ENCODE measurements around the gene FRMD1. TPM values are rescaled to one million over a fixed set of nuclear protein-coding genes. Genes with fewer than 3 reads are reported as not detected.

FRMD1 gene
- total and polyA plus RNA-seq, 2 donors = 0.03 to 0.21 TPM

- WGBS = 91% methylated on average over 9 of the region's 9 CpGs
- no peak overlapping the region for H3K27ac ChIP-seq (ENCODE audit: low read depth)
- H3K4me3 ChIP-seq (ENCODE audit: low read depth, low read length) = no peak overlapping the region
- H3K4me1 ChIP-seq (ENCODE audit: insufficient read depth) = no peaks in the 10 kb centered on the region
- H3K36me3 ChIP-seq (ENCODE audit: insufficient read depth) = no peaks in the 10 kb centered on the region
- no peak for DNase-seq (ENCODE audit: extremely low spot score)
Observed at GRCh38 chr6:168071620-168072019, 7.4 kb downstream of the FRMD1 start.

- 90% methylated on average over 7 of the region's 7 CpGs for WGBS
- Histone ChIP-seq H3K36me3 (ENCODE audit: insufficient read depth) (no peaks in the 10 kb centered on the region), H3K4me3 (ENCODE audit: low read depth, low read length) (no peak overlapping the region), H3K4me1 (ENCODE audit: insufficient read depth) (no peaks in the 10 kb centered on the region), H3K27ac (ENCODE audit: low read depth) (no peak overlapping the region)
- no peak for DNase-seq (ENCODE audit: extremely low spot score)
Observed at GRCh38 chr6:168070804-168071203, 8.2 kb downstream of the FRMD1 start.

- H3K27ac ChIP-seq (ENCODE audit: low read depth) = no peak overlapping the region
- no peak overlapping the region for H3K4me3 ChIP-seq (ENCODE audit: low read depth, low read length)
- WGBS = 91% methylated on average over 24 of the region's 24 CpGs
- DNase-seq (ENCODE audit: extremely low spot score) = no peak
- no peaks in the 10 kb centered on the region for H3K36me3 ChIP-seq (ENCODE audit: insufficient read depth)
- no peaks in the 10 kb centered on the region for H3K4me1 ChIP-seq (ENCODE audit: insufficient read depth)
Observed at GRCh38 chr6:168067081-168067759, 11.8 kb downstream of the FRMD1 start.

GRCh38 chr6:168064226-168064807 is 14.7 kb downstream of the FRMD1 start:
- WGBS = 94% methylated on average over 11 of the region's 11 CpGs
- Histone ChIP-seq H3K4me3 (ENCODE audit: low read depth, low read length) (no peak overlapping the region), H3K36me3 (ENCODE audit: insufficient read depth) (no peaks in the 10 kb centered on the region), H3K27ac (ENCODE audit: low read depth) (no peak overlapping the region), H3K4me1 (ENCODE audit: insufficient read depth) (no peaks in the 10 kb centered on the region)
- no peak for DNase-seq (ENCODE audit: extremely low spot score)

GRCh38 chr6:168063431-168063830 is 15.6 kb downstream of the FRMD1 start:
- DNase-seq (ENCODE audit: extremely low spot score) = no peak
- H3K27ac ChIP-seq (ENCODE audit: low read depth) = no peak overlapping the region
- H3K36me3 ChIP-seq (ENCODE audit: insufficient read depth) = no peaks in the 10 kb centered on the region
- WGBS = 96% methylated on average over 13 of the region's 13 CpGs
- H3K4me3 ChIP-seq (ENCODE audit: low read depth, low read length) = no peak overlapping the region
- no peaks in the 10 kb centered on the region for H3K4me1 ChIP-seq (ENCODE audit: insufficient read depth)

GRCh38 chr6:168062346-168063289 is 16.4 kb downstream of the FRMD1 start:
- Histone ChIP-seq H3K27ac (ENCODE audit: low read depth) (no peak overlapping the region), H3K36me3 (ENCODE audit: insufficient read depth) (no peaks in the 10 kb centered on the region), H3K4me1 (ENCODE audit: insufficient read depth) (no peaks in the 10 kb centered on the region), H3K4me3 (ENCODE audit: low read depth, low read length) (no peak overlapping the region)
- 90% methylated on average over 31 of the region's 31 CpGs for WGBS
- no peak for DNase-seq (ENCODE audit: extremely low spot score)

- no peak for DNase-seq (ENCODE audit: extremely low spot score)
- H3K27ac ChIP-seq (ENCODE audit: low read depth) = no peak overlapping the region
- H3K4me1 ChIP-seq (ENCODE audit: insufficient read depth) = no peaks in the 10 kb centered on the region
- H3K36me3 ChIP-seq (ENCODE audit: insufficient read depth) = no peaks in the 10 kb centered on the region
- WGBS = 91% methylated on average over 29 of the region's 29 CpGs
- H3K4me3 ChIP-seq (ENCODE audit: low read depth, low read length) = no peak overlapping the region
Observed at GRCh38 chr6:168061269-168062210, 17.5 kb downstream of the FRMD1 start.

- DNase-seq (ENCODE audit: extremely low spot score) = no peak
- 56% methylated on average over 12 of the region's 12 CpGs for WGBS
- no peaks in the 10 kb centered on the region for H3K4me1 ChIP-seq (ENCODE audit: insufficient read depth)
- no peaks in the 10 kb centered on the region for H3K36me3 ChIP-seq (ENCODE audit: insufficient read depth)
- no peak overlapping the region for H3K4me3 ChIP-seq (ENCODE audit: low read depth, low read length)
- no peak overlapping the region for H3K27ac ChIP-seq (ENCODE audit: low read depth)
Observed at GRCh38 chr6:168060521-168060931, 18.5 kb downstream of the FRMD1 start.

GRCh38 chr6:168058691-168059551 is 20.1 kb downstream of the FRMD1 start:
- 93% methylated on average over 30 of the region's 30 CpGs for WGBS
- Histone ChIP-seq H3K36me3 (ENCODE audit: insufficient read depth) (no peaks in the 10 kb centered on the region), H3K27ac (ENCODE audit: low read depth) (no peak overlapping the region), H3K4me1 (ENCODE audit: insufficient read depth) (no peaks in the 10 kb centered on the region), H3K4me3 (ENCODE audit: low read depth, low read length) (no peak overlapping the region)
- no peak for DNase-seq (ENCODE audit: extremely low spot score)

GRCh38 chr6:168057836-168058235 is 21.2 kb downstream of the FRMD1 start:
- no peak for DNase-seq (ENCODE audit: extremely low spot score)
- Histone ChIP-seq H3K27ac (ENCODE audit: low read depth) (no peak overlapping the region), H3K36me3 (ENCODE audit: insufficient read depth) (no peaks in the 10 kb centered on the region), H3K4me1 (ENCODE audit: insufficient read depth) (no peaks in the 10 kb centered on the region), H3K4me3 (ENCODE audit: low read depth, low read length) (no peak overlapping the region)
- 90% methylated on average over 14 of the region's 14 CpGs for WGBS

GRCh38 chr6:168056892-168057527 is 22.0 kb downstream of the FRMD1 start:
- no peak overlapping the region for H3K4me3 ChIP-seq (ENCODE audit: low read depth, low read length)
- no peak for DNase-seq (ENCODE audit: extremely low spot score)
- no peaks in the 10 kb centered on the region for H3K4me1 ChIP-seq (ENCODE audit: insufficient read depth)
- 95% methylated on average over 24 of the region's 24 CpGs for WGBS
- no peaks in the 10 kb centered on the region for H3K36me3 ChIP-seq (ENCODE audit: insufficient read depth)
- no peak overlapping the region for H3K27ac ChIP-seq (ENCODE audit: low read depth)
